22Rv1 (cell line): ENCODE results near the gene SLMAP.

Experiments
- CTCF ChIP-seq: fragments of 450-650 bp; IDR thresholded peaks from 2 replicates; pipeline ENCODE4 v1.5.1; 2017; ENCODE audit warnings: mild to moderate bottlenecking
- ZFX ChIP-seq: fragments of 450-650 bp; IDR thresholded peaks from 2 replicates; pipeline ENCODE4 v1.6.1; 2017; ENCODE audit warnings: antibody characterized with exemption, borderline replicate concordance

- TF ChIP-seq ZFX (no peak), CTCF (no peak)
Observed at GRCh38 chr3:57779666-57780065, 23.6 kb downstream of the SLMAP start.
